22Rv1 (cell line): ENCODE measurements around the gene STAP1.

Source experiments
- CTCF ChIP-seq: fragments of 450-650 bp; IDR thresholded peaks from 2 replicates; pipeline ENCODE4 v1.5.1; 2017; ENCODE audit warnings: mild to moderate bottlenecking
- ZFX ChIP-seq: fragments of 450-650 bp; IDR thresholded peaks from 2 replicates; pipeline ENCODE4 v1.6.1; 2017; ENCODE audit warnings: antibody characterized with exemption, borderline replicate concordance

- no peak for TF ChIP-seq CTCF
- no peak for TF ChIP-seq ZFX
These were observed 46.0 kb upstream of the STAP1 start for GRCh38 chr4:67512501-67512900.
